KMS-11 (cell line): ENCODE measurements around the gene OR2A7.
"Not testable (repeated sequence)": the region's sequence is repeated elsewhere in the genome, so short reads cannot be mapped to it uniquely, and the experiment has no call there.

Source experiments
- H2AFZ ChIP-seq: fragments of 200-600 bp; sonication (generic); 2 replicates; pipeline ENCODE4 v1.6.1; 2016; ENCODE audit warnings: antibody characterized with exemption, mixed run types, low read depth
- H3K27ac ChIP-seq: fragments of 200-600 bp; sonication (generic); 2 replicates; pipeline ENCODE4 v1.6.1; 2016; ENCODE audit warnings: mild to moderate bottlenecking, mixed run types
- H3K27me3 ChIP-seq: fragments of 200-600 bp; sonication (generic); 2 replicates; pipeline ENCODE4 v1.6.1; 2017; ENCODE audit warnings: mild to moderate bottlenecking, low read depth, mixed run types, moderate library complexity; ENCODE audit not compliant: insufficient read depth
- H3K36me3 ChIP-seq: fragments of 200-600 bp; sonication (generic); 2 replicates; pipeline ENCODE4 v1.6.1; 2017; ENCODE audit warnings: mild to moderate bottlenecking, mixed run types; ENCODE audit not compliant: insufficient read depth
- H3K4me1 ChIP-seq: fragments of 200-600 bp; sonication (generic); 2 replicates; pipeline ENCODE4 v1.6.1; 2016; ENCODE audit warnings: mild to moderate bottlenecking, low read depth, mixed run types; ENCODE audit not compliant: poor library complexity, severe bottlenecking
- H3K4me2 ChIP-seq: fragments of 200-600 bp; sonication (generic); 2 replicates; pipeline ENCODE4 v1.7.0; 2016; ENCODE audit warnings: mild to moderate bottlenecking, mixed run types
- H3K4me3 ChIP-seq: fragments of 200-600 bp; sonication (generic); IDR thresholded peaks from 2 replicates; pipeline ENCODE4 v1.6.1; 2017; ENCODE audit warnings: low read depth, low read length, mixed read lengths; ENCODE audit not compliant: insufficient read depth
- H3K79me2 ChIP-seq: fragments of 200-600 bp; sonication (generic); 2 replicates; pipeline ENCODE4 v1.6.1; 2016; ENCODE audit warnings: low read depth, mixed run types; ENCODE audit not compliant: insufficient read depth
- H3K9ac ChIP-seq: fragments of 200-600 bp; sonication (generic); 2 replicates; pipeline ENCODE4 v1.6.1; 2016; ENCODE audit warnings: mild to moderate bottlenecking, mixed run types
- H4K20me1 ChIP-seq: fragments of 200-600 bp; sonication (generic); 2 replicates; pipeline ENCODE4 v1.6.1; 2016; ENCODE audit warnings: mild to moderate bottlenecking, mixed run types; ENCODE audit not compliant: insufficient read depth
- CTCF ChIP-seq: fragments of 200-600 bp; sonication (generic); conservative IDR thresholded peaks from 2 replicates; pipeline ENCODE4 v1.6.1; 2017; ENCODE audit warnings: low read depth, mild to moderate bottlenecking, antibody characterized with exemption, low read length, moderate library complexity, mixed read lengths

The OR2A7 gene

DNA sequence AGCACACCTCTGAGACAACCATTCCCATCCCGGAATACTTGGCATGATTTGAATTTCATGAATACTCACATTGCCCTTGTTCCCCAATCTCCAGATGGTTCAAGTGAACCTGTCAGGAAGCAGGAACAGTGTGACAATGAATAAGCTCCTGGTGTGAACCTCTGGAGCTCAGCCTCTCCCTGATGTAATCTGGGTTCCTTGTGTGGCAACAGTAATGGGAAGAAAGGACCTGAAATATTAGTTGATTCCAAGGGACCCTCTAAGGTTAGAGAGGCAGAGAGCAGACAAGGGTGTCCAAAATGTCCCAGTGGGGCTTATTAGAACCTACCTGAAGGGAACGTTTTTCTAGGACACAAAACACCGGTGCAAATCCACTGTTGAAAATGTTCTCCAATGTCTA is 8.5 kb downstream of the OR2A7 start:
- Histone ChIP-seq H3K36me3 (no peaks in the 10 kb centered on the region), H3K27me3 (no peaks in the 10 kb centered on the region), H3K9ac (no peak overlapping the region), H3K4me3 (no peak overlapping the region), H4K20me1 (no peaks in the 10 kb centered on the region), H3K27ac (no peak overlapping the region), H3K79me2 (no peaks in the 10 kb centered on the region), H2AFZ (no peak overlapping the region), H3K4me1 (no peaks in the 10 kb centered on the region), H3K4me2 (no peak overlapping the region)
- TF ChIP-seq CTCF, result no peak

- Histone ChIP-seq H3K27me3 (no peaks in the 10 kb centered on the region), H3K36me3 (no peaks in the 10 kb centered on the region), H2AFZ (no peak overlapping the region), H3K79me2 (no peaks in the 10 kb centered on the region), H4K20me1 (no peaks in the 10 kb centered on the region), H3K9ac (no peak overlapping the region), H3K27ac (no peak overlapping the region), H3K4me3 (no peak overlapping the region), H3K4me2 (no peak overlapping the region), H3K4me1 (no peaks in the 10 kb centered on the region)
- TF ChIP-seq CTCF, result no peak
These were observed 9.1 kb downstream of the OR2A7 start for GRCh38 chr7:144255471-144255897.

DNA sequence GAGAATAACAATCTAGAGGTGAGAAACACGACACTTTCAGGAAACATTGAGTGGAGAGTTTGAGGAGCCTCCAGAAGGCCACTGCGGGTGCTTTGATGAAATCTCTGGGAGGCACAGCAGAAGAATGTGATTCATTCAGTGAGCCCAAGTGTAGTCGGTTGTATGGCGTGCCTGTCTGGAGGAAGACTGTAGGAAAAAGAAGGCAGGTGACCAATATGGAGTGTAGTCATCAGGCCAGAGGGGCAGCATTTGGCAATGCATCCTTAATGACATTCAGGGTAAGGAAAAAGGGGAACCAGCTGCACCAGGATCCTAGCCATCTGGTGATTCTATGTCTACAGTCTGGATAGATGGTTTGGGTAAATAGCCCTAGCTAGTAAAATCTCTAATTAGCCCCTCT is 12.3 kb downstream of the OR2A7 start:
- H3K4me3 ChIP-seq, H3K27ac ChIP-seq, H3K79me2 ChIP-seq, H3K4me2 ChIP-seq, H3K9ac ChIP-seq, H2AFZ ChIP-seq, H4K20me1 ChIP-seq, H3K4me1 ChIP-seq, H3K36me3 ChIP-seq, H3K27me3 ChIP-seq: not testable (repeated sequence)

DNA sequence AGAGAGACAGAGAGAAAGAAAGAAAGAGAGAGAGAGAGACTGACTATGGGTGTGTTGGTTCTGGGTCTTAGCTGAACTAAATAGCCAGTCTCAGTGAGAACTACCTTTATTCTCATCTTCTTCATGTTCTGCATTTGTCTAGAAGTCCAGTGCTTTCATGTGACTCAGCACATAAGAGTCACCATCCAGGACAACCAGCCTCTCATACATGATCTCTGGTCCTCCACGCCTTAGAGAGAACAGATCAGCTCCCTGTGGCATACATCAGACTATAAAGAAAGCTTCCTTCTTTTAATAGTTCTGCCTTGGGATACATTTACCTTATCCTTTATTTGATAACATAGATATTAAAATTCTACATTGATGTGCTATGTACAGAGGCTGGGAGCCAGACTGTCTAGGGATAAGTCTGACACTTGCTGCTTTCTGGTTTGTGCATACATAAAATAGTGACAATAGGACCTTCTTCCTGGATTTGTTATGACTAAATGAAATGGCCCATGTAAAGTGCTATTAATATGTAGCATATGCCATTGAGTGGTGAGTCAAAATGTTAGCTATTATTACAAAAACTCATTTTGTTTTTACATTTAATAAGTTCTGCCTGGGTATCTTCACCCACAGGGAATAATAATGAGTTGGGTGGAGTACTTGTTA is 16.8 kb downstream of the OR2A7 start:
- H3K27ac ChIP-seq, H3K27me3 ChIP-seq, H3K36me3 ChIP-seq, H3K79me2 ChIP-seq, H3K4me3 ChIP-seq, H2AFZ ChIP-seq, H3K9ac ChIP-seq, H4K20me1 ChIP-seq, H3K4me2 ChIP-seq, H3K4me1 ChIP-seq: not testable (repeated sequence)

GRCh38 chr7:144246967-144247366 is 17.6 kb downstream of the OR2A7 start:
- H4K20me1 ChIP-seq, H3K4me2 ChIP-seq: not testable (repeated sequence)

DNA sequence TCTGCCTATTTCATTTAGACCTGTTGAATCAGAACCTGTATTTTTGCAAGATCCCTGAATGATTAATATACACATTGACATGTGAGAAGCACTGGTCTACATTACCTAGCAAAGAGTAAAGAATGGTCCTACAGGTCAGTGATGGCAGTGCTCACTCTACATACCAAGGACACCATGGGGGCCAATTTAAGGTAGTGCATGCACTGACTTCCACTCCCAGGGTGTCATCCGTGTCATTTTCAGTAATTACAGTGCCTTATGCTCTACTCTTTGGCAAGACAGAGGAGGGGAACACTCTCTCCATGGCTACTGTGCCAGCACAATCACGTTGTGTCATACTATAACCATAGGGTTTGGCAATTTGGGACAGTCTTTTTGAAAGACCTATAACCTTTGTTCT is 19.2 kb downstream of the OR2A7 start:
- H4K20me1 ChIP-seq, H3K9ac ChIP-seq, H3K4me2 ChIP-seq, H3K27me3 ChIP-seq, H3K27ac ChIP-seq, H2AFZ ChIP-seq, H3K79me2 ChIP-seq, H3K4me3 ChIP-seq, H3K36me3 ChIP-seq, H3K4me1 ChIP-seq: not testable (repeated sequence)

More at GRCh38 chr7:144246967-144247366, 17.6 kb downstream of the OR2A7 start:
- H3K36me3 ChIP-seq, H3K4me3 ChIP-seq, H3K4me1 ChIP-seq, H3K9ac ChIP-seq, H3K27ac ChIP-seq, H3K27me3 ChIP-seq, H3K79me2 ChIP-seq, H2AFZ ChIP-seq: not testable (repeated sequence)

DNA sequence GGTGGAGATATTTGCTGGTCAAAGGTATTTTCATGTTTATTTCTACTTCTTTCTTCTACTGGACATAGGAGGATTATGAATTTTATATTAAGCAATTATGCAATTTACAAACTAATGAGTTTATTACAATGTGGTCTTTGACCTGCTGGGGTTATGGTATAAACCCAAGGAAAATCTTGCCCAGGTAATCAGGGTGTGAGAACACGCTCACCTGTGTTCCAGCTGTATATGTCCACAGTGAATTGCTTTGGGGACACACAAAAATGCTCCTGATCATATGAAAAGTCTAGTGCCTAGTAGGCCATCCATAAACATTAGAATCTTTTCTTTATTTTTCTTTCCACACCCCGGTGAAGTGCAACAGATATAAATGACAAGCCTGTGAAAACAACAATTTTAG is 25.2 kb downstream of the OR2A7 start, which contains the start of gene OR2A42:
OR2A42 (minus strand) TSS at position 241 of the 400 bp plus-strand sequence. CDS start 6,762 bp downstream, outside the sequence.
- H4K20me1 ChIP-seq, H3K4me3 ChIP-seq, H3K27ac ChIP-seq, H3K9ac ChIP-seq, H2AFZ ChIP-seq, H3K79me2 ChIP-seq, H3K27me3 ChIP-seq, H3K4me2 ChIP-seq, H3K36me3 ChIP-seq, H3K4me1 ChIP-seq: not testable (repeated sequence)

- not testable (repeated sequence) for H3K79me2 ChIP-seq, H3K4me2 ChIP-seq, H4K20me1 ChIP-seq, H3K27ac ChIP-seq, H2AFZ ChIP-seq, H3K4me3 ChIP-seq, H3K27me3 ChIP-seq, H3K4me1 ChIP-seq, H3K9ac ChIP-seq, H3K36me3 ChIP-seq
These were observed 26.0 kb downstream of the OR2A7 start for GRCh38 chr7:144238530-144239082.

- not testable (repeated sequence) for H3K79me2 ChIP-seq, H3K9ac ChIP-seq, H3K36me3 ChIP-seq, H3K27ac ChIP-seq, H3K27me3 ChIP-seq, H3K4me3 ChIP-seq, H3K4me2 ChIP-seq, H4K20me1 ChIP-seq, H2AFZ ChIP-seq, H3K4me1 ChIP-seq
These were observed 31.6 kb downstream of the OR2A7 start for GRCh38 chr7:144233039-144233438.
